ENCODE data around the gene SLC45A1.
A peak's percentile ranks its signal among the peaks of the same experiment; 100 is the strongest.
"Not testable (repeated sequence)": the region's sequence is repeated elsewhere in the genome, so short reads cannot be mapped to it uniquely, and the experiment has no call there.

SLC45A1 gene

GRCh38 chr1:8371372-8371991, 53.6 kb downstream of the SLC45A1 start:
- no peak for DNase-seq

- no peak for DNase-seq
Observed at GRCh38 chr1:8373125-8373524, 55.2 kb downstream of the SLC45A1 start.

- DNase-seq, result peak; percentile 87
Observed at GRCh38 chr1:8373581-8374241, 55.8 kb downstream of the SLC45A1 start.

DNA sequence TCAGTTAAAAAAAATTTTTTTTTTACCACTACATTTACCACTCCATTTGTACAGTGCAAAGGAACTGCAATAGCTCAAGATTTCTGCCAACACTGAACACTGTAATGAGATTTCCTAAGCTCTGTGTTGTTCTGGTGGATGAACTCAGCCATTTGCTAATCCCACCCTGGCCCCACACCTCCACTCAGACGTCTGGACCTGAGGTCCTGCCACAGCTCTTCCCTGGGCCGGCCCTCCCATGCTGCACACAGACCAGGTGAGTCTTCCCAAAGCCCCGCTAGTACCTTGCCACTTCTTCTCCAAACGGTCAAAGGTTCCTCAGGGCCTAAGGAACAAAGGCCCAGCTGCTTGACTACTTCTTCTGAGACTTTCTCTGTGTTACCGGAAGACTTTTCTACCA, 56.4 kb downstream of the SLC45A1 start:
- peak; percentile 19 for DNase-seq

DNA sequence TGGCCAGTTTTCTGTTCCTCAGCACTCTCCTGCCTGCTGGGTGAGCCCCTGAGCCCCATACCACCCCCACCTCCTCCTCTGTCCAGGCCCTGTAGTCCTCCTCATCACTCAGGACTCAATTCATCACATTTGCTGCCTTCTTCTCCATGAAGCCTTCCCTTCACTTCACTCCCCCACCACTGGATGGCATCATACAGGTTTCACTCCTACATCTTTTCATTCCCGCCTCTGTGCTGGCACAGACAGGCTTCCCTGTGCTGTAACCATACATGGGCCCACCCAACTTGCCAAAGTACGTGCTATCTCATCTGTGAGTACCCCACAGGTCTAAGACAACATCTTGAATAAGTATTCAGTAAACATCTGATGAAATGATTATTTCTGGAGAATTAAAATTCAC, 56.9 kb downstream of the SLC45A1 start:
- peak; percentile 17 for DNase-seq

- no peak for DNase-seq
Observed at GRCh38 chr1:8376358-8376840, 58.5 kb downstream of the SLC45A1 start.

DNA sequence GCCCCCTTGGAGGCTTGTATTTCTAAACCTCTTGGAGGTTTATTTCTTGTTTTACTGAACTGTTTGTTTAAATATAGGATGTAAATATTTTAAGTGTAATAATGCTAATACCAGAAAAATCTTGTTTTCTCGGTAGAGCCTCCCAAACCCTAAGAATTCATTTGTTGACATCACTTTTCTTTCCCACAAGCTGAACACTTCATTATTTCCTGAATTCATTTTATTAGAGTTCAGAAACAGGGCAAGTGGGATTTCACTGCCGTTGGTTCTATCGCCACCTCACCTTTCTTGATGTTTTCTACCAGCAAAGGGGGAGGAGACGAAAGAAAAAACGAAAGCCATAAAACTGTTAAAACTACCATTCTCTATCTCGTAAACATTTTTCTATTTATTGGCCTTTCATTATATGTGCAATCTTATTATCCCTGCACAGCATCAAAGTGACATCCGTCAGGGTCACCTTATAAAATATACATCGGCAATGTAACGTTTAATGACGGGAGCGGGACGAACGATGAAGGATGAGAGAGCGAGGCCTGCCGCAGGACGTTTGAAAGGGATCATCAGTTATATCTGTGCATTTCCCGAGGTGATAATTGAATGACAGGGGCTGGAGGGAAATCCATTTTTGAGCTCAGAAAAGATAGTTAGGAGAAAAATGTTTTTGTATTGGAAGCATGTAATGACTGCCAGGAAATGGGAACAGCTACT, 59.5 kb downstream of the SLC45A1 start:
- DNase-seq, result no peak

DNA sequence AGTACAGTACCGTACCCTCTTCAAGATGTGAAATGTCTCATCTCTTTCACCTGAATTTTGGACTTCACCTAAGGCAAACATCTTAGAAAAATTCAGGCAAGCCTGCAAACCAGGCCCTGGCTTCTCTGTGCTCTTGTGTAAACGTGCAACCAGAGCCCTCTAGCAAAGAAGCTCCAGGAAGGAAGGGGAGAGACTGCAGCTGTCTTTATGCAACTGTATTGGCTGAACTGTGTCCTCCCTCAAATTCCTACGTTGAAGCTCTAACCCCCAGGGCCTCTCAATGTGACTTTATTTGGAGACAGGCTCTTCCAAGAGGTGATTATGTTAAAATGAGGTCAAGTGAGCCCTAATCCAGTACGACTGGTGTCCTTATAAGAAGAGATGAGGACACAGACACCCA, 60.3 kb downstream of the SLC45A1 start:
- DNase-seq, result no peak

DNA sequence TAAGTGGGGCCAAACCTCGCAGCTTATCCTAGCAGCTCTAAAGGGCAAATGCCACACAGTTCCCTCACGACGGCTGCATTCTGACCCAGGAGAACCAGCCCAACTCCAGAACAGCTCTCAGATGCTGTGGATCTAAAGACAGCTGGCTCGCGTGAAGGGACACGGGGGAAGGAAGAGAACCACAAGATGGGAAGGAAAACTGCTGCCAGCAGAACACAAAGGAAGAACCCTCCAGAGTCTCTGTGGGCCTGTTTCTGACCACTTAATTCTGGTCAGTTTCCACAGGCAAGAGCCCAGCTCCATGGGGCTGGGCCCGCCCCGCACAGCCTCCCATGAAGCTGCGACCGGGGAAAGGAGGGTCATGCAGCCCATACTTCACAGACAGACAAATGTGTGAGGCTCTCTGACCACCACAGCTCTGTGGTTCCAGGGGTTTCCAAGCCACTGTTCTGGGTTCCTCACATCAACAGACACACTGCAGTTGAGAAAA, 61.1 kb downstream of the SLC45A1 start:
- DNase-seq, result no peak

- DNase-seq, result no peak
Observed at GRCh38 chr1:8379513-8380186, 61.7 kb downstream of the SLC45A1 start.

- not testable (repeated sequence) for DNase-seq
Observed at GRCh38 chr1:8380310-8380709, 62.4 kb downstream of the SLC45A1 start.

GRCh38 chr1:8381618-8382017, 63.7 kb downstream of the SLC45A1 start:
- DNase-seq, result no peak

DNA sequence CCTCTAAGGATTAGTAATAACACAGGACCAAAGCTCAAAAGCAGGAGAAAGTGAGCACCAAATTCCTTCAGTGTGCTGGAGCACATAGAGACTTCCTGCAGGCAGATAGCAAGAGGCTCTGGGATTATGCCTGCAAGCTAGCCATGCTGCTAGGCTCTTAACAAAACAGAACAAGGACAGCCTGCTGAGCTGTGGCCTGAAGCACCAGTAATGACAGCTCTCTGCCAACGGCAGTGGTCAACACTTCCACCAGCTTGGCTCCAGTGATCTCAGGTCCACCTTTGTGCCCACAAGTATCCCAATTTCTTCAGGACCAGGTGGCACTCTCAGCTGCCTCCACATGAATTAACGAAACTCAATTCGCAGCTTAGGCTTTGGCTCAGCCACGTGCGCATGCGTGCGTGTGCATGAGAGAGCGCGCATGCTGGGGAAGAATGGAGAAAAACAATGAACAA, 64.2 kb downstream of the SLC45A1 start:
- no peak for DNase-seq

GRCh38 chr1:8382608-8383505, 64.9 kb downstream of the SLC45A1 start:
- no peak for DNase-seq

- DNase-seq, result no peak
Observed at GRCh38 chr1:8384088-8384487, 66.2 kb downstream of the SLC45A1 start.

- DNase-seq, result no peak
Observed at GRCh38 chr1:8384577-8384976, 66.7 kb downstream of the SLC45A1 start.

GRCh38 chr1:8386247-8386646, 68.3 kb downstream of the SLC45A1 start:
- DNase-seq, result no peak

GRCh38 chr1:8388732-8389562, 71.0 kb downstream of the SLC45A1 start:
- no peak for DNase-seq

GRCh38 chr1:8389958-8390535, 72.1 kb downstream of the SLC45A1 start:
- DNase-seq, result no peak

- DNase-seq, result no peak
Observed at GRCh38 chr1:8390707-8391106, 72.8 kb downstream of the SLC45A1 start.

DNA sequence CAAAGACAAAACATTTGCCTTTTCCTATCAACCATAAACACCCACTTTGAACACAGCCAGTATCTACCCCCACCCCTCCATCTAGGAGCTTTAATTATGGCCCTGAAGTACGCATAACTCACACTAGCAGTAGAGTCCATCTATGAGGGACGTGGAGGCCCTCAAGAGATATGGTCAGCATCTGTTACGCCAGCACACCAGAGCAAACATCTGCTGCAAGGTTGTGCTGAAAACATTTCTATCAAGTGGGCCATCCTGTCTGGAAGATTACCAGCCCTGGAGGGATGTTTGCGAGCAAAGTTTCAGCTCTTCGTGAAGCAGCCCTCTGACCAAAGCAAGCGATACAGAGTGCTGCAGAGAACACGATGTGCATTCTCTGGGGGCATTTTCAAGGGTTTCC, 74.6 kb downstream of the SLC45A1 start:
- DNase-seq, result no peak

All from right hindlimb (tissue), 1 donor.